Naive thymus-derived CD4-positive, alpha-beta T cell (primary cell): ENCODE data around the gene MRPS11. TPM values are rescaled to one million over a fixed set of nuclear protein-coding genes. Genes with fewer than 3 reads are reported as not detected.
"Not testable (repeated sequence)": the region's sequence is repeated elsewhere in the genome, so short reads cannot be mapped to it uniquely, and the experiment has no call there.

Experiments
- ATAC-seq: fragments of 150-1000 bp; cut with Tn5 transposase; 2 replicates; pipeline ENCODE4 v1.10.0; 2021; ENCODE audit warnings: mild to moderate bottlenecking, moderate library complexity
- CTCF ChIA-PET: fragments of 350-600 bp; sonication (Branson Sonifier 250); formaldehyde crosslinking; loops from one replicate; lab custom pipeline; 2021; ENCODE audit warnings: antibody characterized with exemption; lab: Charles Lee
- POLR2A ChIA-PET: fragments of 350-600 bp; sonication (Branson Sonifier 250); formaldehyde crosslinking; loops from one replicate; lab custom pipeline; 2021; ENCODE audit warnings: antibody characterized with exemption, inconsistent platforms; lab: Charles Lee
- DNase-seq, 9 donors: peaks; one replicate each; pipeline versions ENCODE4 v3.0.0 to v3.0.0-alpha.2; 2020 to 2022; ENCODE audit warnings: mixed read lengths in 1 of 9
- H3K27ac ChIP-seq: one replicate; pipeline ENCODE4 v1.7.0; 2013; ENCODE audit warnings: mild to moderate bottlenecking, low read depth, low read length, moderate library complexity
- H3K27me3 ChIP-seq, 2 donors: one replicate each; pipeline ENCODE4 v1.7.0; 2013; ENCODE audit warnings: low read length in 2 of 2, mild to moderate bottlenecking in 2 of 2, moderate library complexity in 2 of 2; ENCODE audit not compliant: control insufficient read depth in 2 of 2, insufficient read depth in 2 of 2
- H3K36me3 ChIP-seq, 3 experiments: 1 replicate in 2 of 3; 2 replicates in 1 of 3; pipeline ENCODE4 v1.7.0; 2013; ENCODE audit warnings: low read length in 3 of 3, mild to moderate bottlenecking in 3 of 3, moderate library complexity in 1 of 3; ENCODE audit not compliant: insufficient read depth in 3 of 3, control insufficient read depth in 2 of 3
- H3K4me1 ChIP-seq, 2 donors: one replicate each; pipeline ENCODE4 v1.7.0; 2013; ENCODE audit warnings: low read length in 2 of 2, mild to moderate bottlenecking in 2 of 2, moderate library complexity in 1 of 2; ENCODE audit not compliant: control insufficient read depth in 2 of 2, insufficient read depth in 2 of 2
- H3K4me3 ChIP-seq: 2 replicates; pipeline ENCODE4 v1.7.0; 2013; ENCODE audit warnings: mild to moderate bottlenecking, low read length
- H3K9me3 ChIP-seq, 3 experiments: 1 replicate in 2 of 3; 2 replicates in 1 of 3; pipeline ENCODE4 v1.7.0; 2013; ENCODE audit warnings: low read length in 3 of 3; ENCODE audit not compliant: control insufficient read depth in 2 of 3
- H3K27ac Mint-ChIP-seq, 9 donors: one replicate each; pipeline ENCODE4 v1.8.0; 2020 to 2022; ENCODE audit warnings: mixed read lengths in 9 of 9, mild to moderate bottlenecking in 8 of 9, moderate library complexity in 5 of 9, inconsistent platforms in 2 of 9
- H3K27me3 Mint-ChIP-seq, 5 donors: one replicate each; pipeline ENCODE4 v1.8.0; 2021 to 2022; ENCODE audit warnings: mixed read lengths in 5 of 5, mild to moderate bottlenecking in 1 of 5
- H3K36me3 Mint-ChIP-seq, 5 donors: one replicate each; pipeline ENCODE4 v1.8.0; 2020 to 2022; ENCODE audit warnings: mixed read lengths in 5 of 5, mild to moderate bottlenecking in 3 of 5, inconsistent platforms in 1 of 5
- H3K4me1 Mint-ChIP-seq, 7 donors: one replicate each; pipeline ENCODE4 v1.8.0; 2020 to 2022; ENCODE audit warnings: mixed read lengths in 7 of 7, mild to moderate bottlenecking in 3 of 7, inconsistent platforms in 1 of 7
- H3K4me3 Mint-ChIP-seq, 10 donors: one replicate each; pipeline ENCODE4 v1.8.0; 2020 to 2022; ENCODE audit warnings: mild to moderate bottlenecking in 10 of 10, mixed read lengths in 10 of 10, moderate library complexity in 6 of 10, inconsistent platforms in 2 of 10
- H3K9me3 Mint-ChIP-seq, 11 donors: one replicate each; pipeline ENCODE4 v1.8.0; 2020 to 2022; ENCODE audit warnings: mixed read lengths in 11 of 11, mild to moderate bottlenecking in 4 of 11, inconsistent platforms in 1 of 11, moderate library complexity in 1 of 11
- intact Hi-C, 2 donors: fragments of 100-400 bp; cut with micrococcal nuclease; formaldehyde crosslinking; loops; one replicate each; pipeline ENCODE4 v1.15.1; 2023
- polyA plus RNA-seq, 2 donors: library from polyadenylated mRNA; unstranded; fragments of 300-500 nt; fragmentation: Illumina TruSeq; gene quantifications; one replicate each; pipeline ENCODE4 v1.2.3, GENCODE V29; 2021
- total RNA-seq, 6 experiments: library from RNA in 5 of 6; stranded (reverse) in 5 of 6; gene quantifications; 1 replicate in 5 of 6; 2 replicates in 1 of 6; pipeline ENCODE4 v1.2.3 and lab custom pipeline; 2021 to 2026

Gene MRPS11
- total and polyA plus RNA-seq, 7 experiments from 2014 or later: 12.8 to 77.6 (median 28.3) TPM

- no peak overlapping the region for H3K4me3 ChIP-seq
- H3K4me1 ChIP-seq: peaks cover 0 to 19% of the 10 kb centered on the region in 2 donors
These were observed 1.8 kb upstream of the MRPS11 start for GRCh38 chr15:88465633-88466224.

GRCh38 chr15:88467935-88468528 lies 524 bp downstream of the MRPS11 start:
- Mint-ChIP-seq H3K36me3 (peaks cover 3 to 31% (median 16%) of the 10 kb centered on the region in 5 donors), H3K27ac (peak overlapping the region; percentile 96 to 99 (median 98)), H3K9me3 (peaks cover 0 to 5% (median 0%) of the 10 kb centered on the region in 11 donors), H3K4me3 (peak overlapping the region; percentile 87 to 98 (median 97)), H3K27me3 (no peaks in the 10 kb centered on the region), H3K4me1 (peaks cover 18 to 42% (median 29%) of the 10 kb centered on the region in 7 donors)
- ChIA-PET POLR2A (interaction anchor here (0.5 to 2.2 kb wide), 9 partner anchors 13 to 664 kb away, joined by 3 to 11 read pairs (median 7); partner anchors contain the start of genes AEN and ISG20), CTCF (no interaction called here)
- intact Hi-C loops: loop anchor here (1.0 to 5.0 kb wide), 13 partner anchors 13 to 1109 kb away; partner anchors contain the start of genes ABHD2 (in 2 of the 2), AEN (in 2 of the 2), DET1 (in 1 of the 2) and FANCI (in 1 of the 2)
- peaks cover 0 to 19% of the 10 kb centered on the region in 2 donors for H3K4me1 ChIP-seq
- DNase-seq: peak in 2 of 9 donors; percentile 2 to 15
- peak overlapping the region; percentile 95 for H3K27ac ChIP-seq
- H3K4me3 ChIP-seq: peak overlapping the region; percentile 75
- no peaks in the 10 kb centered on the region for H3K9me3 ChIP-seq
- H3K27me3 ChIP-seq: no peaks in the 10 kb centered on the region
- peaks cover 7 to 36% (median 11%) of the 10 kb centered on the region in 3 experiments for H3K36me3 ChIP-seq
- ATAC-seq: no peak

More at GRCh38 chr15:88465633-88466224, 1.8 kb upstream of the MRPS11 start:
- ChIA-PET CTCF (interaction anchor here (0.7 kb wide), 1 partner anchor 10 kb away, joined by 4 read pairs; no protein-coding TSS in a partner anchor), POLR2A (no interaction called here)
- no peaks in the 10 kb centered on the region for H3K9me3 ChIP-seq
- H3K36me3 ChIP-seq: peaks cover 7 to 39% (median 9%) of the 10 kb centered on the region in 3 experiments
- peaks cover 18 to 42% (median 25%) of the 10 kb centered on the region in 7 donors for H3K4me1 Mint-ChIP-seq
- peaks cover 0 to 5% (median 0%) of the 10 kb centered on the region in 11 donors for H3K9me3 Mint-ChIP-seq
- no peaks in the 10 kb centered on the region for H3K27me3 ChIP-seq
- ATAC-seq (no peak), DNase-seq (no peak)
- H3K4me3 Mint-ChIP-seq: peak overlapping the region in 9 of 10 donors; percentile 50 to 98 (median 96)
- peak overlapping the region in 6 of 9 donors; percentile 7 to 99 (median 78) for H3K27ac Mint-ChIP-seq
- H3K27ac ChIP-seq: no peak overlapping the region
- intact Hi-C loops: loop anchor here (2.0 to 5.0 kb wide), 6 partner anchors 199 to 1112 kb away; partner anchors contain the start of genes ABHD2 (in 1 of the 2), FANCI (in 1 of the 2), HAPLN3 (in 1 of the 2) and TICRR (in 1 of the 2)
- H3K27me3 Mint-ChIP-seq: no peaks in the 10 kb centered on the region
- peaks cover 4 to 23% (median 15%) of the 10 kb centered on the region in 5 donors for H3K36me3 Mint-ChIP-seq

DNA sequence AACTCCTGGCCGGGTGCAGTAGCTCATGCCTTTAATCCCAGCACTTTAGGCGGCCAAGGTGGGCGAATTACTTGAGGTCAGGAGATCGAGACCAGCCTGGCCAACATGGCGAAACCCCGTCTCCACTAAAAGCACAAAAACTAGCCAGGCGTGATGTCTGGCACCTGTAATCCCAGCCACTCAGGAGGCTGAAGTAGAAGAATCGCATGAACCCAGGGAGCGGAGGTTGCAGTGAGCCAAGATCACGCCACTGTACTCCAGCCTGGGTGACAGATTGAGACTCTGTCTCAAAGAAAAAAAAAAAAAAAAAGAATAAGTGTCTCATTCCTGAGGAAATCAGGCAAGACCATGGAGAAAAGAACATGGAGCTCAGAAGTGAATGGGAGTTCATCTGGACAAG lies 1.2 kb downstream of the MRPS11 start:
- Mint-ChIP-seq H3K36me3 (peaks cover 3 to 25% (median 11%) of the 10 kb centered on the region in 5 donors), H3K4me3 (peak overlapping the region in 9 of 10 donors; percentile 41 to 97 (median 96)), H3K27ac (peak overlapping the region in 2 of 9 donors; percentile 96 to 97), H3K4me1 (peaks cover 17 to 42% (median 28%) of the 10 kb centered on the region in 7 donors)
- POLR2A ChIA-PET, H3K4me3 ChIP-seq, DNase-seq, H3K9me3 Mint-ChIP-seq, ATAC-seq, H3K9me3 ChIP-seq, H3K27me3 ChIP-seq, H3K27me3 Mint-ChIP-seq, H3K27ac ChIP-seq: not testable (repeated sequence)
- CTCF ChIA-PET: interaction anchor here (0.9 to 1.1 kb wide), 2 partner anchors 187 to 196 kb away, joined by 3 to 5 read pairs; no protein-coding TSS in a partner anchor
- H3K36me3 ChIP-seq: peaks cover 11 to 36% (median 11%) of the 10 kb centered on the region in 3 experiments
- peaks cover 0 to 19% of the 10 kb centered on the region in 2 donors for H3K4me1 ChIP-seq
- intact Hi-C loops: loop anchor here (5.0 kb wide), 2 partner anchors 619 to 1109 kb away; partner anchors contain the start of genes ABHD2 (in 1 of the 2) and TICRR (in 1 of the 2)

- Histone ChIP-seq H3K27ac (no peak overlapping the region), H3K27me3 (no peaks in the 10 kb centered on the region), H3K9me3 (no peaks in the 10 kb centered on the region), H3K36me3 (peaks cover 7 to 30% (median 11%) of the 10 kb centered on the region in 3 experiments), H3K4me1 (peaks cover 0 to 19% of the 10 kb centered on the region in 2 donors), H3K4me3 (no peak overlapping the region)
- no peak for ATAC-seq
- peaks cover 0 to 20% (median 7%) of the 10 kb centered on the region in 5 donors for H3K36me3 Mint-ChIP-seq
- ChIA-PET CTCF (interaction anchor here (0.9 to 1.1 kb wide), 2 partner anchors 186 to 195 kb away, joined by 3 to 5 read pairs; no protein-coding TSS in a partner anchor), POLR2A (no interaction called here)
- peaks cover 13 to 42% (median 24%) of the 10 kb centered on the region in 7 donors for H3K4me1 Mint-ChIP-seq
- no peaks in the 10 kb centered on the region for H3K27me3 Mint-ChIP-seq
- peaks cover 0 to 5% (median 0%) of the 10 kb centered on the region in 11 donors for H3K9me3 Mint-ChIP-seq
- H3K4me3 Mint-ChIP-seq: peak overlapping the region in 1 of 10 donors; percentile 97
- intact Hi-C loops: loop anchor here (5.0 kb wide), 2 partner anchors 618 to 1108 kb away; partner anchors contain the start of genes ABHD2 (in 1 of the 2) and TICRR (in 1 of the 2)
- H3K27ac Mint-ChIP-seq: no peak overlapping the region
- no peak for DNase-seq
These were observed 1.8 kb downstream of the MRPS11 start for GRCh38 chr15:88469321-88469720.

GRCh38 chr15:88470625-88471372 lies 3.3 kb downstream of the MRPS11 start:
- intact Hi-C loops: no loop called here
- no peak for ATAC-seq
- Mint-ChIP-seq H3K27me3 (no peaks in the 10 kb centered on the region), H3K9me3 (peaks cover 0 to 5% (median 0%) of the 10 kb centered on the region in 11 donors), H3K4me3 (no peak overlapping the region), H3K4me1 (peaks cover 10 to 31% (median 20%) of the 10 kb centered on the region in 7 donors), H3K36me3 (peaks cover 0 to 13% (median 7%) of the 10 kb centered on the region in 5 donors), H3K27ac (no peak overlapping the region)
- peaks cover 0 to 19% of the 10 kb centered on the region in 2 donors for H3K4me1 ChIP-seq
- no peak for DNase-seq
- H3K36me3 ChIP-seq: peaks cover 7 to 31% (median 11%) of the 10 kb centered on the region in 3 experiments
- no peak overlapping the region for H3K4me3 ChIP-seq
- POLR2A ChIA-PET: interaction anchor here (1.1 kb wide), 1 partner anchor 9 kb away, joined by 3 read pairs; no protein-coding TSS in a partner anchor
- H3K9me3 ChIP-seq: no peaks in the 10 kb centered on the region
- no peaks in the 10 kb centered on the region for H3K27me3 ChIP-seq
- CTCF ChIA-PET: interaction anchor here (1.0 kb wide), 1 partner anchor 225 kb away, joined by 3 read pairs; no protein-coding TSS in a partner anchor
- no peak overlapping the region for H3K27ac ChIP-seq
